ENCODE data around the gene EFNA5.

The EFNA5 gene

DNA sequence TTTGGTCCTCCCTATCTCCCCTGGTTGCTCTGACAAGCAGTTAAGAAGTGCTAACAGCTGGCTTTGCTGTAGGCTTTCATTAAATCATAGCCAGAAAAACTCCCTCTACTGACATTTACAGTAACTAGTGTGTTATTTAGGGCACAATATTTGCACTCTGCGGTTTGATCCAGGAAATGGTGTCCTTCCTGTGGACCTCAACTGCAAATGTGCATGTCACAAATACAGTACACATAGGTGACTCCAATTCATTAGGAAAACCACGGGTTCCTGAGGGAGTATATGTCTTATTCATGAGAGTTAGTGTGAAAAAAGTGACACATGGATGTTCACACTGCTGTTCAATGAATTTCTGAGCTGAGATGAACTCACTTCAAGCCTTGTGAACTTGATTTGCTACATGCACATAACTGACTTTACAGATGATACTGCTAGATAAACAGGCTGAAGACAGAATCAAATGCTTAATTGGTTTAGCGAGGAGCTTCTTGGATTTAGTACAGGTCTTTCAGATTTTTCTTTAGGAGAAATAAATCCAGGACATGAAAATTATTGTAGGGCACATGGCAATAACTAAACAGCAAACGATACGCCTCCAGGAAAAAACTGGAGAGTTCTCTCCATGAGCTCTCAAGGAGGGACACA, 281.5 kb downstream of the EFNA5 start:
- no peak for DNase-seq (ENCODE audit: low spot score)

DNA sequence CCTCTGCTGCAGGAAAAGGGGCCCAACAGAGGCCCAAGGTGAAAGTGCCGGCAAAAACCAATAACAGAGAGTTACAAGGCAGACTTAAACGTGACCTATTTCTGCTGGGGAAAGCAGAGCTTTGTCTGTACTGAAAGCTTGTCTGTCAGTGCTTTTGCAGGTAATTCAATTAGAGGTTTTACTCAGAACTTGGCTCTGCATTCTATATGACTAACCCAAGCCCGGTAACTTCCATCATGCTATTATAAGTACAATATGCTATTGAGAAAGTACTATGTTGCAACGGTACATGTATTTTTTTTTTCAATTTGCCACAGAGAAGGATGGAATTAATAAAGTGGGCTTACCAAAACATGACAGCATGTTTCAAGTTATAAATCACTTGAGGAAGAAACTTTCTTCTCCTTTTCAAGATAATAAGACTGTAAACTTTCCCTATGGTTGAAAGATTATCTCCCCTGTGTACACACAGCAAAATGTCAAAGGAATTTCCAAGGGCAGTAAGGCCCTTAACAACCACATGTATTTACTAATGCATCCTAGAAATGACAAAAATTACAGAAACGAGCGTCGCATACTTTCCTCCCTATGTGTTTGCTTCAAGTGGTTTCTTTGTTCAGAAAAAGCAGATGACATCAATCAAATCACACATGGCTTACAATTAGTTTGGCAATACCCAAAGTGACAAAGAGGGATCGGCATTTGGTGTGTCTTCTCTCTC, 282.4 kb downstream of the EFNA5 start:
- no peak for DNase-seq (ENCODE audit: low spot score)

DNA sequence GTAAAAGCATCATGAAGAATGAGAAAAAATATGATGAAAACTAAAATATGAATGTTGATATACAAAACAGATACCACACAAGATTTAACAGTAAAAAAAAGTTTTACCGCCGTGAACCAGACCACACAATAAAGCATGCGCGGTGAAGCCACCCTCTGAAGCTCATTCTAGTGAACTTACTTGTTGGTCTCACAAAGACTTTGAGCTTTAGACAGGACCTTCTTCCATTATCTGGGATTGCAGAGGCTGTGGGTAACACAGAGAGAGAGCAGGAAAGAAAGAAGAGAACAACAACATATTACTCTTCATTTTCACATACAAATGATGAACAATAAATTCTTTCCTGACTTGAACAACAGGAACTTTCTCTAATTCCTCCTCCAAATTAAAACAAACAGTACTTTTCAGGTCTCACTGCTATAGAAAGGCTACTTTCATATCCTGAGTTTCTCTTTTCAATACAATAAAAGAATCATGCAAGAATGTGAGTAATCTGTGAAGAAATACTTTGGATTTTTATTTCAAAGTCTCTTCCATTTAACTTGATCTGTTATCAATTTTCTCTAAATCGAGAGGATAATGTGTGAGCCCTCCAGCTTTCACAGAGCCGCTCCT, 283.1 kb downstream of the EFNA5 start:
- DNase-seq (ENCODE audit: low spot score), result no peak

DNA sequence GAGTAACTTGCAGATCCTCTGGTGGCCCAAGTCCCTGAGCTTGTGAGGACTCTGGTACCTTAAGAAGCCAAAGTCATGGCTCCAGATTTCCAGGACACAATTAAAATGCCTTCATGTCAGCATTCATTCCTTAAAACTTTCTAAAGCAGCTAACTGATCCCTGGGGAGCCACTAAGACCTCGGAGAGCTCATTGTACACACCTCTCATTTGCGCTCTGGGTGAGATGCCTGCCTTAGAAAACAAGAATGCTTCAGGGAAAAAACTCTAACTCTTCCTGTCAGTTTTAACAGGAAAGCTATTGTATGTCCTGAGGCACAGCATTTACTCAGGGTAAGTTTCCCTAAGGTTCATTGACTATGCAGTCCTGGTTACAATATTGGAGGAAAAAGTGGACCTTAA, 285.0 kb downstream of the EFNA5 start:
- no peak for DNase-seq (ENCODE audit: low spot score)

DNA sequence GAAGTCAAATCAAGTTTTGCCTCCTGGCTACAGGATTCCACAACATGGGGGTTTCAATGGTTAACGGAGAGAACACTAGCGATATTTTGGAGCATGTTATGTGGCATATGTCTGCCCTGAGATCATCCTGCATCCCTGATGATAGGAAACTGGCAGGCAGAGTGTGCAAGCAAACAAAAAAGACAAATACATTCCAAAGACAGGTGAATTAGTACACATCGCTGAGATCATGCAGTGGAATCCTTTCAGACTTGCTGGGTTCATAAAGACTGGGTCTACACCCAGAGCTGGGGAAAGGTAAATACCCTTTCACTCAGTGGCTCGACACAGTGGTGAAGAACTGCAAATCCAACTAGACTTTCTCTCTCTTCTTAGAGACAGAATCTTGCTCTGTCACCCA, 286.5 kb downstream of the EFNA5 start:
- DNase-seq (ENCODE audit: low spot score), result no peak

DNA sequence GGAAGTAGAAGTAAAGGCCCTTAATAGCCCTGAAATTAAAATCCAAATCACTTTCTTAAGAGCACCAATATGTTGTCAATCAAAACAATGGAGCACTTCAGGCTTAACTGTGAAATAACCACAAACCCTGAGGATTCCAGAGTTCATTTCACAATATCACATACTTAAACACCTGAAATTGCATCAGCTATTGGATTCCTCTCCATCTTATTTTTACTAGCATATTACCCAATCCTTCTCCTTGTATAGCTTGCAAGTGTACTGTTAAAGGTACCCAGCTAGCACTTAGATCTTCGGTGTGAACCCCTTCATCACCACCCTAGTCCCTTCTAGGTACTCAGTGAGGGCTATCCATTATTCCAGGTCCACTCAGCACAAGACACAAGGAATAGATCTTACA, 287.3 kb downstream of the EFNA5 start:
- DNase-seq (ENCODE audit: low spot score), result no peak

DNA sequence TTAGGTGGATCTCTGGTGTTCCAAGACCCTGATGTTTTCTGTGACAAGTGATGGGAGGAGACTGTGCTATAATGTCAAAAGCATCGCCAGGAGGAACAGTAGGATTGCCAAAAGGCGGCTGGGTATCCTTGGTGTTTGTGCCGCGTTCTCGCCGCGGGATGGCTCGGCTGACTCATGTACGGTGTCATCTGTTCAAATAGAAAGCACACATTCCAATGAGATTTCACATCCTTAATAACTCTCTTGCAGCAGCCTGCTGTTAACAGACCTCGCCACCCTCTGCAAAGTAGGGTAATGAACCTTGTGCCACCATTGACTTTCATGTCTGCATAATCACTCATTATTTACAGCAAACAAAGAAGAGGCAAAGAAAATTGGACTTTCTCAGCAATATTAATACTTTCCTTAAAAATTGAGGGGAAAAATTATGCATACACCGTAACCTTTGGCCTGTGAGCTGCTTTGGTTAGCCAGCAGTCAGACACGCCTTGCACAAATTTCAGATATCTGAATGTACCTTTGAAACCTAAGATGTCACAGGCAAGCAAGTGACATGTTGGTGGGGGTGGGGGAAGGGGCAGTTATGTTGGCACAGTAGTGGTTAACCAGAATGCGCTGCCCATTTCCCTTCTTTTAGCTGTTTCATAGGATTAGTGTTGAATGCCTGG, 289.4 kb downstream of the EFNA5 start:
- no peak for DNase-seq (ENCODE audit: low spot score)

DNA sequence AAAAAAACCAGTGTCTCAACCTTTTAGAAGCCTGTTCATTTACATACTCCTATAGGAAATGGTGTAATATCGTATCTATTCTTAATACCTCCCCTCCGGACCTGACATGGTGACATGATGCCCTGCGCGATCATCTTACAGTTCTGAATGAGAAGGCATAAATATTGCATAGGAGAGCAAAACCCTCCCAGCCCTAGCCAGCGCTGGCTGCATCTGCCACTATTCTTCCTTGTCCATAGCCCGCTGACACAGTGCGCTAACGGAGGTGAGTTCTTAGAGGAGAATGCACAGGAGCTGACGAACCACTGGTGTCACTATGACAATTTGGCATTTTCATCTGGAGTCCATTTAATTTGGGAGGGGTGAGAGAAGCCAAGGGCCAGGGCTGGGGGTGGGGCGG, 290.1 kb downstream of the EFNA5 start:
- DNase-seq (ENCODE audit: low spot score), result no peak

DNA sequence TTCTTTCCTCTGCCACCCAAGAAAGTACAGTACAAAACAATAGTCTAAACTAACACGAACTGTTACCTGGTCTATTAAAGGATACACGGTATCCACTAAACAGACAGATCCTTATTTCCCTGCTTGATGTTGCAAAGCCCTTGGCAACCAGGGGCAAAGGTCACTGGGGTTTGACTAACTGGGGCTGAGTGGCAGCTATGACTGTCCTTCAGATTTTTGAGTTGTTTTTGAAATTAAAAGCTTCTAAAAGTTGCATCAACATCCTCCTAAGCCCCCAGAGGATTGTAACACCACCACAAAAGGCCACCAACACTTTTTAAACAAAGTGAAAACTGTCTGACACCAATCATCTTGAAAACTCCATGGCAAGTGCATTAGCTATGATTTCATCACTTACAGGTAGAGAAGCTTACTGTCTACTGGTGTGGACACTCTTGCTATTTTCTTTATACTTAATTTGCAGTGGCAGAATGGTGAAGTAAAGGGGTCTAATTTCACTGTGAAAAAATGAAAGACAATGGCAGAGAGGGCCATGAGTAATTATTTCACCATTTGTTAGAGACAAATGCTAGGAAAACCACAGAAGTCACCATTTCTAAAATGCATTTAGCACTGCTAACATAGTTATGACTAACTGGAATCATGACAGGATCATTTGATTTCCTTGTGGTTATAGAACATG, 292.4 kb downstream of the EFNA5 start:
- no peak for DNase-seq (ENCODE audit: low spot score)

DNA sequence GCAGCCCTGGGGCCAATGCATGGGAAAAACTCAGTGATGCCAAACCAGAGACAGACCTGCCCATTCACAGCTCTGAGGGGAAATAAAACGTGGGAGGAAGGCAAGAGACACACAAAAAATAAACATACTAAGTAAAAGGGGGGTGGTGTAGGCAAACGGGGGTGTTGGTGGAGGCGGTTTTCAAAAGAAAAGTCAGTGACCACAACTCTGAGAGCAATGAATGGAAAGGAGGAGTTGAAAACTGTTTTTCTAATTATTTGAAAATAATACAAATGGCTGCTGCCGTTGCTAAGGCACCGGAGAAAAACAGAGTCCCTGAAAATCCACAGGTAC, 293.5 kb downstream of the EFNA5 start:
- no peak for DNase-seq (ENCODE audit: low spot score)

DNA sequence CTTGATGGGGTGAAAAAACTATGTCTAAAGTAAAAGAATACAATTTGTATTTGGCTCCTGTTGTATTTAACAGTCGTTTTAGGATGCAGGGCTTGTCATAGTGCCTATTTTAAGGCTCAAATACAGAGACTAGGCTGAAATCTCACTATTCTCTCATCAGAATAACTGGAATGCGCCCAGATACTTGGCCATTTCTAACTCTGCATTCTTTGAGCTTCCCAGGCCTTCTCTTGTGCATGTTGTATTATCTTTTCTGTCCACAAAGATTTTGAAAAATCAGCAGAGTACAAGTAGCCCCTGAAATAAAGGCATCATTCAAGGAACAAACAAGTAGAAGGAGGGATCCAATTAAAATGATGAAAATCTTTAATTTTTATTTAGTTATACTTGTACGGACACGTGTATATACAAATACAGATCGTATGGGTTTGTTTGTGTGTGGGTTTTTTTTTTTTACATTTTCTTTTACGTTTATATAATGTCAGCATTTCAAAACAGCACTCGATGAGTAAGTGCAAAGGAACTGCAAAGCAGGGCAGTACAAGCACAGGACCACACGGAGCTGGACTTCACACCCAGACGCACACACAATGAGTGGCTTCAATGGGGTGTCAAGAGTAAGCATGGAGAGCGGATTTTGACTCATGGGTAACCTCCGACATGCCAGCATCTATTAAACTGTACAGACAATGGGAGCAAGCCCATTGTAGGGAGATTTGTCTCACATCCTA, 294.0 kb downstream of the EFNA5 start:
- DNase-seq (ENCODE audit: low spot score), result no peak

DNA sequence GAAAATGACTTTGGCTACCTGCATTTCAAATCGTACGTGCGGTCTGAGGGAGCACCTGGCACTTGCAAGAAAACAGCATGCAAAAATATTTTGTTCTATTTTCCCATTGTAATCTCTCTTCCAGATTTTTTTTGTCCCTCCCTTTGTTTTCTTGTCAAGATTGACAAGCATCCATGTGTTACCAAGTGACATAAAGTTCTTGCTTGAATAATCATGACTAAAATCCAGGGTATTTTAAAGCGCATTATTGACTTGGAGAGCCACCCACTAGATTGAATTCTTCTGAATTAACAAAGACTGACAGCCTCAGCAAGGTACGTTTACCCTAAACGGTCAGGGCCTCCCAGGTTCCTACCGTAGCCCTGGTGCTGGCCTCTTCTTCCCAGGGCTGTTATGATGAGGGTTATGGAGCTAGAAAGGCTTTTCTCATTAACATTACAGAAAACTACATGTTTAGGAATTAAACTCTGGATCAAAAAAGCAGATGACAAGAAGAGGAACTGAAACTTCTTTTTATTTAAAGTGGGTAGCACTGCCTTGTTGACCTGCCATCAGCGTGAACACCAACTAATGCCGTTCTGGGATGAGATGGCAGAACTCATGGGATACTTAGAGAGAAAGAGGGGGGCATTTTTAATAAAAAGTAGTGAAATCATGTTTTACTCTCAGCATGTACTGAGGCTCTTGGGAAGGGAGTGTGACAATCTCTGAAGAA, 297.0 kb downstream of the EFNA5 start:
- DNase-seq (ENCODE audit: low spot score), result no peak

DNA sequence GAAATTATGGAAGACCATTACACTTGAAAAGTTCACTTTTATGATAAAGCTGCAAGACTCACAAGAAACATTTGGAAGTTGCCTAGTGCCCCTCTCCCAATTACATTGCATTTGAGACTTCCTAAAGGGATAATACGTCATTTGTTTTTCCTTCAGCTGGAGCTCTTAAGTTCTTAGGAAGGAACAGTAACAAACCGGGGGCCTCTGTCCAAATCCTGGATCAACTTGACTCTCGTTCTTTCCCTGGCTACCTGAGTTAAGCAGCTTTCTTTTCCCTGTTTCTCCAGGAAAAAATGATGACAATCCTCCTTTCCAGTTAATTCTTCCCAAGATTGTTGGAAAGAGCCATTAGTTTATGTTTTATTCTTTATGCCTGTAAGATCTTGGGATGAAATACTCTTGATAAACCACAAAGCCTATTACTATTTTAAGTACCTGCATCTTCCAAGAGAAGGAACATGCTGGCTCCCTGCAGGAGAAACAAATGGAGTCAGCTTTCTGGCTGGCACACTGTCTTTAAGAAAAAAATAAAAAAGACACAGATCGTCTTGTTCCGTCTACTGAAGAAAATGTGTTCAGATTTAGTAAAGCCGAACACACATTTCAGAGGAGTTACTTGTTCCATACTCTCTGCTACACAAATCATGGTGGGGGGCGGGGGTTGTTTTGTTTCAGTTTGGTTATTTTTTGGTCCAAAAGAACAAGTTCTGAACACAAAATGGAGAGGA, 297.9 kb downstream of the EFNA5 start:
- DNase-seq (ENCODE audit: low spot score), result no peak

DNA sequence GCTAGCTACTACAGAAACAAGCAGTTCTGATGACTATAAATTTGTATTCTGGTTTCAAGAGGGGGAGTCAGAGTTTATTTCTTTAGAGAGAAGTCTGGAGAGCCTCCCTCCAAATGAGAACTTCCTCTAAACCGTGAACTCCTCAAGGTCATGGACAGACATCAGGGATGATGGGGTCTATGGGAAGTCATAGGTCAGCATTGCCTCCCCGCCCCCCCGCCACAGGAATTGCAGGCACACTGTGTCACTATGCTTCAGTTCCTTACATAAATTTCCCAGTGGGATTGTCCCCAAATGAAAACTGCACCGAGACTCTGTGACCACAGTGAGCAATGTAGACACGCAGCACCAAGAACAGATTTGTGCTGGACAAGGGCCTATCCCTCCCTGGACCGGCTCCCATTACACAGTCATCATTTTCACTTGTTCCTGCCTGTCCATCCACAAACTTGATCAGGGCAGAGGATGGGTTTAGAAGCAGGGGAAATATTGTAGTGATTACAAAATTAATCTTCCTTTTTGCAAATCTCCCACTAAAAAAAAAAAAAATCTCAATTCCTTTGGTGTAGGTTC, 300.3 kb downstream of the EFNA5 start:
- DNase-seq (ENCODE audit: low spot score), result no peak

DNA sequence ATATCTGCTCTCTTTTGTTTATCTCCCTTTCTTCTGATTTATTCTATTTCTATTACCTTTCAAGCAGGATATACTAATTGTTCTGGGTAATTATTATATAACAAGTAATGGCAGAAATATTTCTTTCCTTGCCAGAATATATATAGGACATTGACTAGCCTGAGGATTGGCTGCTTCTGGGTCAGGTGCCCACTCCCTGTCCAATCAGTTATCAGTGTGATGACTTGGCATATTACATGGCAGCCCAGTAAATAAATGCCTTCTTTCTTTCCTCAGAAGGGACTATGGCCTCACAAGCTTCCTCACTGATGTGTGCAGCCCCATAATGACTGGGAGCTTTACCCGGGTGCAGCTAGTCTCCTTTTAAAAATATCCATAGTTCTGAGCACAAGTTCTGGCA, 301.1 kb downstream of the EFNA5 start:
- no peak for DNase-seq (ENCODE audit: low spot score)

DNA sequence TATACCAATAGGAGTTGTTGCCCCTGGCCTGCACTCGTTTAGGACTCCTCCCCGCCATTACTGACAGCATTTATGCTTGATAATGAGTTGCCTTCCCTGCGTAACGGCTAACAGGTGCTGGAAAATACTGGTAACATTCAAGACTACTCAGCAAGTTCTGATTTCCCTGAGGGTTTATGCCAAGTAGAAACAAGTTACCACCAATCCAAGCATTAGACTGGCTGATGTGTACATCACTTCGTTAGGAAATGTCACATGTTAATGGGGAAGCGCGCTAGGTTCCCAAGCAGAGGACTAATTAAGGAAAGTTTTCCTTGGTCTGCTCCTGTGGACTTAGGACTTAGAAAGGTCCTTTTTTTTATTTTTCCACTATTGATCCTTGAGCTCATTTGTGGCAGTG, 302.1 kb downstream of the EFNA5 start:
- no peak for DNase-seq (ENCODE audit: low spot score)

DNA sequence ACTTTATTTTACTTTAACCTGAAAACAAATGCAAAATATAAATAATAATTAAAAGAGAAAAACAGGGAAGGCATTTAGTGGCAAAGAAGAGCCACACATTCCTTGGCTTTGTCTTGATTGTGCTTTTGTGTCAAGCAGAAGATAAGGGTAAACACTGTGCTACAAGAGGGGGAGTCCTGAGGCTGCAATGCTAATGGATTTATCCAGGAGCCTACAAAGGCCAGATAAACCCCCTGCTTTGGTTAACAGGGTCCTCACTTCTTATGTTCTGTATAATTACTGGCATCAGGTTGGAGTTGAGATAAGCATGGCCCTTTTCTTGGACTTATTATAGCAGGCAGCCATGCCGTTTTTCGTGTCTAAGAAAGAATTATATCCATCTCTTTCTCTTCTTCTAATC, 302.8 kb downstream of the EFNA5 start:
- no peak for DNase-seq (ENCODE audit: low spot score)

DNA sequence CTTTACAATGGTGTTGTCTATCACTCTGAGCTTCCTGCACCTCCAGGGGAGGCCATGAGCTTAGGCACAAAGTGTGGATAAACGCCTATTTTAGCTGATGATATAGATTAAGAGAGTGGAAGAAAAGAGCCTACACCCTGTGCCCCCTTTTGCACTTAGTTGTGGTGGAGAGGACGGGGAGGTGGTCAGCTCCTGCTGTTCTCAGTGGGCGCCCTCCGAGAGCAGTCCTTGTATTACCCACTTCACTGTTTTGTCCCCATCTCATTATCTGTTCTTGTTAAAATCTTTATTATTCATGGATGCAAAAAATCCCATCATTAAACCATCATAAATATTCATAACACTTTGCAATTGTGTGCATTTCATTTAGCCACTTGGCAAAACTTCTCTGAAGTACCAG, 303.3 kb downstream of the EFNA5 start:
- DNase-seq (ENCODE audit: low spot score), result no peak

DNA sequence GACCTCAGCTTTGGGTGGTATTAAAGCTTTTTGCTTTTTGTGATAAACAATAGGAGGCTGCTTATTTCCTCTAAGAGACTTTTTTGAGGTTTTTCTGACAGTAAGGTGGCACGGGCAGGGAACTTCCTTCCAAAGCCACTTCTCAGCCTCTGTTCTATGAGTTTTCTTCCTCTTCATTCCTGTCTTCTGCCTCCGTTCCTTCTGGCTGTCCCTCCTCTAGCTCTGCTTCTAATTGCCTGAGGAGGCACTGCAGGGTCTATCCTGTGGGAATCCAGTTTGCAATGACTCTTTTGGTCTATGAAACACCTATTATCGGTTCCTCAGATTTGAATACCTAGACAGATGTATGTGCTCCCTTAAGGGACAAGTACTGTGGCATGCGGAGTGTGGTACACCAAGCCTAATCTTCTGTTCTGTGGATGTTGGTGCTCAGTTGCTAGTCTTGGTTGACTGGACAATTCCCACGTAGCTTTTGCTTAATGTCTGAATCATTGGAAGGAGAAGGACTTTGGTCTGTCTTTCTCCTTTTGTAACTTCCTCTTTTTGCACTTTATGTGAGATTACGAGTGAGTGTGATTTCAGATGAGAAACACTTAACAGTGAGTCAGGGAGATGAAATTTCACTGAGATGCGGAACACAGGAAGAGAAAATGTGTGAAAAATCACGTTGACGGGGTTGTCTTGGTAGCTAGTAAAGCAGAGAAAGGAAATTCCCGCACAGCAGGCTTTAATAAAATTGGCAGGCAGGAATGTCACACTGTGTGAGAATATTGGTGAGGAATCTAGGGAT, 305.2 kb downstream of the EFNA5 start:
- no peak for DNase-seq (ENCODE audit: low spot score)
